ENCODE measurements around the gene PDE11A. TPM values are rescaled to one million over a fixed set of nuclear protein-coding genes. Genes with fewer than 3 reads are reported as not detected.

PDE11A gene
- total and polyA plus RNA-seq, 12 donors = 0.26 to 2.9 (median 0.58) TPM

DNA sequence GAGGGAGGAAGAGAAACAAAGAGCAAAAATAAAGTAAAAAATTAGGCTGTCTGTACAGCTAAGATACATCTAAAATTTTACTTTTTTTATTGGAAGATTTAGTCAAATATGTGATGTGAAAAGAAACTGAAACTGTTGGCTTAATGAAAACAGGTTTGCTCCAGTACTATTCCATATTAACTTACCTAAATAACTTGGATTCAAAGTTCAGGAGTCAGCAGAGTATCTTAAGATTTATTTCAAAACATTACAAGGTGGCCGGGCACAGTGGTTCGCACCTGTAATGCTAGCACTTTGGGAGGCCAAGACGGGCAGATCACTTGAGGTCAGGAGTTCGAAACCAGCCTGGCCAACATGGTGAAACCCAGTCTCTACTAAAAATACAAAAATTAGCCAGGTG lies 197.9 kb downstream of the PDE11A start:
- intact Hi-C loops (cut with DNase I) = no loop called here
- TF ChIP-seq, protein P1, sequence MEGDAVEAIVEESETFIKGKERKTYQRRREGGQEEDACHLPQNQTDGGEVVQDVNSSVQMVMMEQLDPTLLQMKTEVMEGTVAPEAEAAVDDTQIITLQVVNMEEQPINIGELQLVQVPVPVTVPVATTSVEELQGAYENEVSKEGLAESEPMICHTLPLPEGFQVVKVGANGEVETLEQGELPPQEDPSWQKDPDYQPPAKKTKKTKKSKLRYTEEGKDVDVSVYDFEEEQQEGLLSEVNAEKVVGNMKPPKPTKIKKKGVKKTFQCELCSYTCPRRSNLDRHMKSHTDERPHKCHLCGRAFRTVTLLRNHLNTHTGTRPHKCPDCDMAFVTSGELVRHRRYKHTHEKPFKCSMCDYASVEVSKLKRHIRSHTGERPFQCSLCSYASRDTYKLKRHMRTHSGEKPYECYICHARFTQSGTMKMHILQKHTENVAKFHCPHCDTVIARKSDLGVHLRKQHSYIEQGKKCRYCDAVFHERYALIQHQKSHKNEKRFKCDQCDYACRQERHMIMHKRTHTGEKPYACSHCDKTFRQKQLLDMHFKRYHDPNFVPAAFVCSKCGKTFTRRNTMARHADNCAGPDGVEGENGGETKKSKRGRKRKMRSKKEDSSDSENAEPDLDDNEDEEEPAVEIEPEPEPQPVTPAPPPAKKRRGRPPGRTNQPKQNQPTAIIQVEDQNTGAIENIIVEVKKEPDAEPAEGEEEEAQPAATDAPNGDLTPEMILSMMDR (IDR thresholded peaks at IDR 0.05) = no peak
- TF ChIP-seq POLR2A (IDR thresholded peaks at IDR 0.05) = no peak
- WGBS, 4 donors = 91 to 97% (median 94%) methylated on average over 4 of the region's 4 CpGs

DNA sequence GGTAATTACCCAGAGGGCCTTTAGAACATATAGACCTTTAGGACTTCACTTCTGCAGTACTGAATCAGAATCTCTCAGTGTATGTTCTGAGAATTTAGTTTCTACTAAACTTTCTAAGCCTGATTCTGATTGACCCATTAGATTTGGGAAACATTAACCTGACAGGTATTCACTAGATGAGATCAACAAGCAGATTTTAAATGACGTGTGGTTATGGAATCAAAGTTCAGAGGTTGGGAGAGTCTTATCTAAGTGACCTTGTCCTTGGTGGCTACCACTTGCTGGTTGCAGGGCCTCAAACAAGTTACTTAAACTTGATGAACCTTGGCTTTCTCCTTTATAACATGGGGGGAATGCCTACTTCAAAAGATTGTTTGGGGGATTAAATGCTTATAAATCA lies 198.7 kb downstream of the PDE11A start:
- Histone ChIP-seq H3K27me3 (no peaks in the 10 kb centered on the region), H3K4me1 (replicated peaks in 1 of 2) (no peaks in the 10 kb centered on the region), H3K9me3 (replicated peaks in 1 of 3) (no peaks in the 10 kb centered on the region), H3K4me3 (no peak overlapping the region), H3K27ac (no peak overlapping the region), H3K36me3 (replicated peaks in 1 of 2) (no peaks in the 10 kb centered on the region)
- no peak for DNase-seq
- WGBS, 4 donors = 42 to 62% (median 45%) methylated on average over 1 of the region's 1 CpG
- TF ChIP-seq POLR2A (IDR thresholded peaks at IDR 0.05) = no peak
- TF ChIP-seq, protein P1 (IDR thresholded peaks at IDR 0.05) = no peak
- intact Hi-C loops (cut with DNase I) = no loop called here

More for the DNA sequence above, 197.9 kb downstream of the PDE11A start:
- H3K9me3 ChIP-seq (replicated peaks in 1 of 3) = no peaks in the 10 kb centered on the region
- H3K4me1 ChIP-seq (replicated peaks in 1 of 2) = no peaks in the 10 kb centered on the region
- no peak overlapping the region for H3K27ac ChIP-seq
- H3K36me3 ChIP-seq (replicated peaks in 1 of 2) = no peaks in the 10 kb centered on the region
- no peak overlapping the region for H3K4me3 ChIP-seq
- DNase-seq = no peak
- H3K27me3 ChIP-seq = no peaks in the 10 kb centered on the region

DNA sequence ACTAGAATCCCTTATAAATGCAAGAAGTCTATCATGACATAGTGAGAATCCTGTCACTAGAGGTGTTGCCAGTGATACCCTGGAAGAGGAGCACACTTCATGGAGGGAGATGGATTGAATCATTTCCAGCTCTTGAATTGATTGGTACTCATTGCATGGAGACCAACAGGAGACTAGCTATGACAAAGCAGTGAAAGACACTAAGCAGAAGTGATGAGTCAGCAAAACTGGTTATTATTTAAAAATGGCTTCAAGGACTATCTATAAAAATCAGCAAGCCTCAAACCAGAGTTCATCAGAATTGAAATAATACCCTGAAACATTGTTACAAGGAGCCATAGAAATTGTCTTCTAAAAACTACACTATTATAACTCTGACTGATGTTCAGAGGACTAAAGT lies 200.3 kb downstream of the PDE11A start:
- no peak overlapping the region for H3K4me3 ChIP-seq
- DNase-seq = no peak
- H3K36me3 ChIP-seq (replicated peaks in 1 of 2) = no peaks in the 10 kb centered on the region
- intact Hi-C loops (cut with DNase I) = no loop called here
- no peaks in the 10 kb centered on the region for H3K27me3 ChIP-seq
- no peaks in the 10 kb centered on the region for H3K4me1 ChIP-seq (replicated peaks in 1 of 2)
- TF ChIP-seq, protein P1 (IDR thresholded peaks at IDR 0.05) = no peak
- no peak for TF ChIP-seq POLR2A (IDR thresholded peaks at IDR 0.05)
- H3K27ac ChIP-seq = no peak overlapping the region
- H3K9me3 ChIP-seq (replicated peaks in 1 of 3) = no peaks in the 10 kb centered on the region

DNA sequence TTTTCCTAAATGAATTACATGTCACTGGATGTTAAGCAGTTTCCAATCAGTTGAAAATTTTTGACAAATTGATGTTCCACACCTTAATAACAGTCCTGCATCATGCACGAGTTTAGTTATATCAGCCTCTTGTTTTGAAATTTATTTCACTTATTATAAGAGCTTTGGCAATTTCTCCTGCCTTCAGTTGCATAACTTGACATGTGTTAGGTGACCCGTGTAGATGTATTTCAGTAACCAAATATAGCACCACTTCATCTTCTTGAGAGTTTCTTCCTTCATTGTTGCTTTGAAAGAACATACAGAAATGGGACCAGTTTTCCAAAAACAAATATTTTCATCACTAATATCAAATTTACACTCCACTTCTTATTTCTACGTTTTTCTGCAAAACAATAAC lies 202.7 kb downstream of the PDE11A start:
- WGBS, 4 donors = 54 to 66% (median 62%) methylated on average over 3 of the region's 3 CpGs
- TF ChIP-seq, protein P1 (IDR thresholded peaks at IDR 0.05) = no peak
- intact Hi-C loops (cut with DNase I) = no loop called here
- H3K9me3 ChIP-seq (replicated peaks in 1 of 3) = no peaks in the 10 kb centered on the region
- H3K27ac ChIP-seq = no peak overlapping the region
- H3K36me3 ChIP-seq (replicated peaks in 1 of 2) = no peaks in the 10 kb centered on the region
- no peak overlapping the region for H3K4me3 ChIP-seq
- DNase-seq = no peak
- H3K4me1 ChIP-seq (replicated peaks in 1 of 2) = no peaks in the 10 kb centered on the region
- H3K27me3 ChIP-seq = no peaks in the 10 kb centered on the region

Data from adrenal gland (tissue), 12 donors.